AML-193 (cell line): Measurements from ENCODE around the gene TRAF2.
"Not testable (repeated sequence)": the region's sequence is repeated elsewhere in the genome, so short reads cannot be mapped to it uniquely, and the experiment has no call there.

ENCODE experiments used
- DNase-seq, 2 experiments: peaks; one replicate each; lab custom pipeline; 2025; lab: John Stamatoyannopoulos, UW

TRAF2 gene

GRCh38 chr9:136857581-136858412 is 28.5 kb upstream of the TRAF2 start:
- DNase-seq = no peak

GRCh38 chr9:136858452-136858843 is 27.9 kb upstream of the TRAF2 start:
- no peak for DNase-seq

DNA sequence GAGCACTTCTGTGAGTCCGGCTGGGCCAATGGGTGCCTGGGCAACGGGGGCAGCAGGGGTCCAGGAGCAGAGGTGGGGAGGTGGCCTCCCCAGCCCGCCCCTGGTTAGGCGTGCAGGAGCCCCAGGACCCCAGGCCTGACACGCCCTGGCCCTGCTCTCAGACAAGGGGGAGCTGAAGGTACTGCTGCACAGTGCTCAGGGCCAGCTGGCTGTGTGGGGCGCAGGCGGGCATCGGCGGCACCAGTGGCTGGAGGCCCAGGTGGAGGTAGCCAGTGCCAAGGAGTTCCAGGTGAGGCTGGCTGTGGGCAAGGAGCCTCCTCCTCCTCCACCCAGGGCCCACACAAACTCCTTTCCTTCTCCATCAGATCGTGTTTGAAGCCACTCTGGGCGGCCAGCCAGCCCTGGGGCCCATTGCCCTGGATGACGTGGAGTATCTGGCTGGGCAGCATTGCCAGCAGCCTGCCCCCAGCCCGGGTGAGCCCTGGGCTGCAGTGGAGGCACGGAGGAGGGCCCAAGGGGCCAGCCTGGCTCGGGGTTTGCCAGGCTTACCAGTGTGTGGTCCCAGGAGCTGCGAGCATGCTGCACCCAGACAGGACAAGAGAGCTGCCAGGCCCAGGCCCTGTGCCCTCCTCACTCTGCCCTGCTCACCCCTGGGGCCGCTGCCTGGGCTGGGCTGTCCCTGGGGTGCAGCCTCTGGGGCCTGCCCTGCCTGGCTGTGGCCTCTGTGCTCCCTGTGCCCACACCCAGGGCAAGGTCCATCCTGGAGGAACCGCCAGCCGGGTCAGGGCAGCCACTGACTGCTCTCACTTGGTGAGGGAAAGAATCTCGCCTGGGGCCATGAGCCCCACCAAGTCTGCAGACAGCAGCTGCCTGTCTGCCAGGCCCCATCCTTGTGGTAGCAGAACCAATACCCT is 27.2 kb upstream of the TRAF2 start:
- DNase-seq = no peak

GRCh38 chr9:136860529-136860928 is 25.8 kb upstream of the TRAF2 start:
- no peak for DNase-seq

DNA sequence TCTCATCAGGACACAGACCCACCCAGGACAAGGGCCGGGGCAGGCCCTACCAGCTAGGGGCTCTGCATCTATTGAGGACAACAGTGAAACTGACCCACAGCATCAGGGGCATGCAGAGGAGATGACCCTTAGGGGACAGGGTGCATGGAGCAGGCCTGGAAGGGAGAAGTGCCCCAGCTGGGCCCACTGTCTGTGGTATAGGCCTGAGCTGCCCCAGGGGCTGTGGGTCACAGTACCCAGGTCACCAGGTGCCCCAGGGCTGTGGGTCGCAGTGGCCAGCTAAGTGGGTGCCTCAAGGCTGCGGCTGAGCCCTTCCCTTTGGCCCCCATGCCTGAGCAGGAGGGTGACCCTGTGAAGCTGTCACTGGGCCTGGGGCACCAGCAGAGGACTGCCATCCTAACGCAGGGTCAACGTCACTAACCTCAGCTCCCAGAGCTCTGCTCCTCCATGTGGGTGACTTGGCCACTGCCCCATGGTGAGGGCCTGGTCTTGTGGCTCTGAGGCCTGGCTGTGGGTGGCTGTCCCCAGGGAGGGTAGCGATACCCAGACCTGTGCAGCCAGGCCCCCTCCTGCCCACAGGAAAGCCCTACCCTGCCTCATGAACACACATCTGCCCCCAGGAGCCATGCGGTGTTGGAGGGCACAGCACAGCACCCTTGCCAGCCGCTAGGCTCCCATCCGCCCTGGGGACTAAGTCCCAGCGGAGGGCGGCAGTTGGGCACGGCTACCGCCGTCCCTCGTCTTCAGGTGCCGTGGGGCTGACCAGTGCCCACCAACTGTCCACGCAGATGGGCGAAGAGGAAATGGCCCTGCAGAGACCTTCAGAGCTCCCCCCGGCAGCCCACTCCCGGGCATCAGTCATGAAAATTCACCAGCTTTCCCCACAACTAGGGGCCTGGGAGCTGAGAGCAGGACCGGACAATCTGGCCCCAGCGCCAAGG is 25.1 kb upstream of the TRAF2 start:
- DNase-seq = no peak

- no peak for DNase-seq
These were observed 24.4 kb upstream of the TRAF2 start for GRCh38 chr9:136861874-136862457.

DNA sequence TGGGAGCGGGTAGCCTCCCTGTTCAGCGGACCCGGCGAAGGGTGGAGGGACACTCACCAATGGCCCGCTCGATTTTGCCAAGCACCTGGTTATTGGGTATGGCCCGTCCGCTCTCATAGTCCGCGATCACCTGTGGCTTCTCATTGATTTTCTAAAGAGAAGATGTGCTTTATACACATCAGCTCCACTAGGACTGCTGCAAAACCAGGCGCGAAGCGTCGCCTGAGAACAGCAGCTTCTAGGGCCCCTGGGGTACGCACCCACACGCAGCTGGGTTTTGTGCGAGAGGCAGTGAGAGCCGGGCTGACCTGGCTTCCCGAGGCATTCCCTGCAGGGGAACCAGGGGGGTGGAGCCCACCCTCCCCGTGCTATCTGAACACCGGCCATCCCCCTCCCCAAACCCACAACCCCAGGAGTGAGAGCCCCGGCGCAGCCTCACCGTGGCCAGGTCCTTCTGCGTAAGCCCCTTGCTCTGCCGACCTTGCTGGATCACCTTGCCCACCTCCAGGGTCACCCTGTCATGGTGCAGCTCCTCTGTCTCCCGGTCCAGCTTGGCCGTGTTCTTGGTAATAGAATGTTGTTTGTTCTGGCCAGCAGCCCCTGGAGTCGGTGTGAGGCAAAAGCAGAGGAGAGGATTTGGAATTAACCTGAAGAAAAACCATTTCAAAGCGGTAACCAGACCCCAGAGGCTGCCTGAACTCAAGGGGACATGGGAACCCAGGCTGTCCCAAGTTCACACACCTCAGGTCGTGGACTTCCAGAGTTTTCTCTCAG is 23.3 kb upstream of the TRAF2 start:
- no peak for DNase-seq

DNA sequence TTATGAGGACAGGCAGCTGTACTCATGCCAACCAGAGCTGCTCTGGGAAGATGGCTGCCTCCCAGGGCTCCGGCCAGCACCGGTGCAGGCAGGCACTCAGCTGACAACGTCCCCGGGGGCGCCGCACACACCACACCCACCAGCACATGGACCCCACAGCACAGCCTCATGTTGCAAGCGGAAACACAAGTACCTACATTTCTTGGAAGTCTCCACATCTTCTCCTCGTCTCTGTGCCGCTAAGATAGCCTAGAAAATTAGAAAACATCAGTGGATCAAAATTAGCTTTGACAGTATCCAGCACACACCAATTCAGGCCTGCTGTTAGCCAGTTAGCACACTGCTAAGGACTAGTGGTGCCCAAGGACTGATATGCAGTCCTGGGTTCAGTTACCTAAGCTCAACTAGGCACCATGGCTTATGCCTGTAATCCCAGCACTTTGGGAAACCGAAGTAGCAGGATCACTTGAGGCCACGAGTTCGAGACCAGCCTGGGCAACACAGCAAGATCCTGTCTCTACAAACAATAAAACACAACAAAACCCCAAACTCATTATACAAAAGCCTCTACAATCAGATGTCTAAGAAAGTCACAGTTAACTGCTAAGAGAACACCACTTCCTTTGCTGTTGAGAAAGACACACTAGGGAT is 22.6 kb upstream of the TRAF2 start:
- no peak for DNase-seq

GRCh38 chr9:136865041-136865767 is 21.1 kb upstream of the TRAF2 start:
- no peak for DNase-seq

DNA sequence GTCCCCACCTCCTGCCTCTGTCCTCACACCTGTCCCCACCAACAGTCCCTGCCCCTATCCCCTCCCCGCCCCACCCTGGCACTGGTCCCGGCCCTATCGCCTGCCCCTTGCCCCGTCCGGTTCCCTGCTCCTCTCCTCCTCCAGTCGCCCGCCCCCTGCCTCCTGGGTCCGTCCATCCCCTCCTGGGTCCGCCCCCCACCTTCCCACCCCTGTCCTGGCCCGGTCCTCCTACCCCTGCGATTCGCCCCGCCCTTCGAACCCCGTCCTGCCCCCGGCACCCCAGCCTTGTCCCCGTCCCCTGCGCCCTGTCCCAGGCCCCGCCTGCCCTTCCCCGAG is 20.6 kb upstream of the TRAF2 start:
- DNase-seq = no peak

- DNase-seq = not testable (repeated sequence)
These were observed 19.4 kb upstream of the TRAF2 start for GRCh38 chr9:136866898-136867421.

DNA sequence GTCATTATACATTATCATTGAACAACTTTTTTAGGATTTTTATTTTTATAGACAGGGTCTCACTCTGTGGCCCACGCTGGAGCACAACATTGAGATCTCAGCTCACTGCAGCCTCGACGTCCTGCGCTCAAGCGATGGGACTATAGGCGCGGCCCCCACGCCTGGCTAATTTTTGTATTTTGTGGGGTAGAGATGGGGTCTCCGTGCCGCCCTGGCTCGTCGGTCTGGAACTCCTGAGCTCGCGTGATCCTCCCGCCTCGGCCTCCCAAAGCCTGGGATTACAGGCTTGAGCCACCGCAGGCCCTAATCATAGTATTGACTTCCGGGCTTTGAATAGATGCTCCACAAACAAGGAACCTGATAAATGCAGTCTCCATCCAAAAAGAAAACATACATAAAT is 18.8 kb upstream of the TRAF2 start:
- DNase-seq = no peak

- DNase-seq = no peak
These were observed 18.4 kb upstream of the TRAF2 start for GRCh38 chr9:136867917-136868316.

- DNase-seq = no peak
These were observed 17.7 kb upstream of the TRAF2 start for GRCh38 chr9:136868644-136869043.

DNA sequence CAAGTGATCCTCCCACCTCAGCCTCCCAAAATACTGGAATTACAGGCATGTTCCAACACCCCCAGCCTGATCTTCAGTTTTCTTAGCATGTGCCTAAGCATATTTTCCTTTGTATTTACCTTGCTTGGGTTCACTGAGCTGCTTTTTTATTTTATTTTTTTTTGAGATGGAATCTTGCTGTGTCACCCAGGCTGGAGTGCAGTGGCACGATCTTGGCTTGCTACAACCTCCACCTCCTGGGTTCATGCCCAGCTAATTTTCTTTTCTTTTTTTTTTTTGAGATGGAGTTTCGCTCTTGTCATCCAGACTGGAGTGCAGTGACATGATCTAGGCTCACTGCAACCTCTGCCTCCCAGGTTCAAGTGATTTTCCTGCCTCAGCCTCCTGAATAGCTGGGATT is 16.7 kb upstream of the TRAF2 start:
- DNase-seq = not testable (repeated sequence)

- DNase-seq = no peak
These were observed 11.2 kb upstream of the TRAF2 start for GRCh38 chr9:136875155-136875554.

DNA sequence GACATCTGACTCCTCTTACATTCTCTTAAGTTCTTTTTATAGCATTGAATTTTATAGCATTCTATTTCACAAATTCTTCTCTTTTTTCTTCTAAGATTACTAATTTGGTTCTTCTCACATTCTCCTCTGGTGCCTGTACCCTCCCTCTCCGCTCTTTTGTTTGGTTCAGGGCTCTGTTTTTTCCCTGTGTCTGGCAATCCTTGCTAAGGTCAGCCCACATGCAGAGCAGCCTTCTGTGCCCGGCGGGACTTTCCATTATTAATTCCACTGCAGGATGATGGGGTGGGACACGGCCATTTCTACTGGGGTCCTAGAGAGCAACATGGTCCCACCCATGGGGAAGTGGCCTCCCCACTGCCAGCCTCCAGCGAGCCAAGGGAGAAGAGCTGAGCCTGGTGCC is 9.8 kb upstream of the TRAF2 start:
- DNase-seq = no peak

DNA sequence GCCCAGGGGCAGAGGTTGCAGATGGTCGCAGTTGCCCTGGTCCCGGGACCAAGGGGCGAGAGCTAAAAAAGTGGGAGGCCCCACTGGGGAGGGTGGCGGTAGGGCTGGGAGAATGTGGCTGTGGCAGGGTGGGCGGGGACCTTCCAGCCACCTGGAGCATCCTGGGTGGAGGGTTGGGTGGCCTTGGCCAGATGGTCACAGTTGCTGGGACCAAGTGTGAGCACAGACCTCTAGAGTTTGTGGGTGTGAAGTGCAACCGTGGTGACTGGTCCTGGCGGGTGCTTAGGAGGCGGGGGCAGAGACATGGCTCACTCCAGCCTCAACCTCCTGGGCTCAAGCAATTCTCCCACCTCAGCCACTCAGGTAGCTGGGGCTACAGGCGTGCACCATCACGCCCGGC is 5.7 kb upstream of the TRAF2 start:
- no peak for DNase-seq

DNA sequence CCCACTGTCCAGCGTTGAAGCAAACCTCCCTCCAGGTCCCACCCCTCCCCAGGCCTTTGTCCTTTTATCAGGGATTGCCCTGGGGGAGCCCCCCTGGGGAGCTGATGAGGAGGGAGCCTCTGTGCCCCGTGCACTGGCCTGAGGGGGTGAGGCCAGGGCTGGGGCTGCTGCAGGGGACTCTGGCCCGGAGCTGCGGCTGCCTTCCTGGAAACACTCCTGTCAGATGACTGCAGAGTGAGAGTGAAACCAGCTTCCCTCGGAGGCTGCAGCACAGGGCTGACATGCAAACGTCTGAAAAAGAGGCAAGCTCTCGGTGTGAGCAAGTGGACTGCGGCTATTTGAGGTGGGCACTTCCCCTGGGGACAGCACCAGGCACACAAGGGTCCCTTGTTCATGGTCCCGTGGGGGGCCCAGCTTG is 4.6 kb upstream of the TRAF2 start:
- peak; percentile 11 to 28 for DNase-seq
